Inflammatory macrophage treated with lipopolysaccharide for 4 hours (primary cell): ENCODE results near the gene FOXN3.

ENCODE experiments used
- DNase-seq: peaks from one replicate; pipeline ENCODE4 v3.0.0-alpha.2; 2020

Gene FOXN3

DNA sequence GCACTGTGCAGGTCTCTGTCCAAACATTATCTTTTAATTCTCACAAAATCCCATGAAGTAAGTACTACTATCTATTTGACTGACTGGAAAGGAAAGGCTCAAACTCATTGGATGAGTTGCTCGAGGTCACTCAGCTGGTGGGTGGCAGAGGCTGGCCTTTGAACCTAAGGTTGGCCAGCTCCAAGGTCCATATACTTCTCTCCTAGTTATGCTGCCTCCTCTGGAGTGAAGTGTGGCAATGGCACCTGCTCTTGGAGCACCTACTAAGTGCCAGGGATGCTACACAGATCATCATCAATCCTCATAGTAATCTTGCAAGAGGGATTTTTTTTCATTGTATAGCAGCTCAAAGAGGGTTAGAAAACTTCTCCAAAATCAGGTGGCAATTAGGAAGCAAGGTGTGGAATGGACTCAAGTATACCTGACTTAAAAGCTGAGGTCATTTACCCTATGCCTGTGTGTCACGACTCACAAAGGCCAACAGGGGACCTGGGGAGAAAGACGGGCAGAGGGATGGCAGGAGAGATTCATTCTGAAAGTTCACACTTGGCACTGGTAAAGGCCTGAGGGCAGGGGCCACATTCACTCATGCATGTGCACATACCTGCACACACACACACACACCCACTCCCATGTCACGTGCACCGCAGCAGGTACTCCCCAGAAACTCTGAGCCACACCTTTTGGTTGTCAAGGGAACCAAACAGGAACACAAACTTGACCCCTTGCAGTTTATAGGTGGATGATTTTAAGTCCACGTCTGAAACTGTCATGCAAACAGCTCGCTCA is 146.4 kb downstream of the FOXN3 start:
- DNase-seq, result no peak

DNA sequence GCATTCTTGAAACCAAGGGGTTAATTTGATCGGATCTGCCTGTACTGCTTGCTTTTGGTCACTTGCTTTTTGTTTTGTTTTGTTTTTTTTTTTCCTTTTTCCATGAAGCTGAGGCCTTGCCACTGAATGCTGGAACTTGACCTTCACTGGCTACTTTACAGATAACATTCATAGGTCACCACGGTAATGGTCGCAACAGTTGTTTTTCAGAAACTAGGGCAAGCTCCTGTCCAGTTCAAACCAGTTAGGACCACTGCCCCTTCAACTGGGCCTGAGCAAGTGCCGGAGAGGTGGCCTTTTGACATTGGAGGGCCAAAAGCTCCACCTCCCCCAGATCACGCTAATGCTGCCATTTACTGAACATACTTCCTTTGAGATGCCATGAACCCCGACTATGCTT is 147.6 kb downstream of the FOXN3 start:
- DNase-seq, result no peak

DNA sequence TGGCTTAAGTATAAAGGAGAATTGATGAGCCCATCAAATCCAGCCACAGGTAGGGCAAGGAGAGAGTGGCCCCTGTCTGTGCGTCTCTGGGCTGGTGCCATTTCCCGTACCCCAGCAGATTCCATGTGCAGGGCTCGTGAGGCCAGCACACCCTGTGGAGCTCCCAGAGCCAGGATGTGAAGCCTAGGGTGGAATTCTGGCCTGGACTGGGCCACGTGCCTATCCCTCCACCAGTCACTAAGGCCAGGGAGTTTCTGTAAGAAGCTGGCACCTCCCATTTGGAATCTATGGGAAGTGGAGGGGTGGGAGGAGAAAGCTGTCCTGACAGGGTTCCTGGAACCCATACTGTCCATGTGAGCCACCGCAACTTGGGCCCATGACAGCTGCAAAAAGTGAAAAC is 148.5 kb downstream of the FOXN3 start:
- DNase-seq, result no peak

DNA sequence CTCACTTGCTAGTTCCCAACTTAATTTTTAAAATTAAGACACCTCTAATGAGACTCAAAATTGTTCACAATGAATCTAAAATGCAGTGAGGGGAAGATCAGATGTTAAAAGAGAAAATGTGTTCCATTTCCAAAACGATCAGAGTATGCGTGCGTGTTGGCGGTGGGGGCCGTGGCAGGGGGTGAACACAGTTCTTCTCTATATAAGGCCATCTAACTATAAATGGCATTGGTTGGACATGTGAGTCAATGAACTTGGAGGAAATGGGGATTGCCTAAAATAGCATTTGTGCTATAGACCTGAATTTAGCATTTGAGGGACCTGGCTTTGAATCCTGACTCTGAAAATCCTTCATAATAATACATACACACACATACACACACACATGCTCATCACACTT is 149.4 kb downstream of the FOXN3 start:
- no peak for DNase-seq

DNA sequence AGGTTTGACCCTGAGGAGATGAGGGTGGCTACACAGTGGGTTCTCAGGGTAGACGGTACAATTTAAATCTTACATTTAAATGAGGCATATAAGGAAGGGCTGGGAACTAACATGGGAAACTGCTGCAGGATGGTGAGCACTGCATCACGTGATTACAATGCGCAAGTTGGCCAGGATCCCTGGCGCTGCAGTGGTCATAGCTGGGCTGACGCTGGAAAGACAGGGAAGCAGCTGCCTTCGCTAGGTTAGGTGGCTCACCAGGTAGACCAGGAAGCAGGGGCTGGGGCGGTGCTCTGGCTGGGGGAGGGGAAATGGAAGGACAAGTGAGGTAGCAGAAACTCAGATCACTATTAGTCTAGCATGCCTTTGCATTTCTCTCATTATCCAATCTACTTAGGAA is 149.9 kb downstream of the FOXN3 start:
- no peak for DNase-seq

DNA sequence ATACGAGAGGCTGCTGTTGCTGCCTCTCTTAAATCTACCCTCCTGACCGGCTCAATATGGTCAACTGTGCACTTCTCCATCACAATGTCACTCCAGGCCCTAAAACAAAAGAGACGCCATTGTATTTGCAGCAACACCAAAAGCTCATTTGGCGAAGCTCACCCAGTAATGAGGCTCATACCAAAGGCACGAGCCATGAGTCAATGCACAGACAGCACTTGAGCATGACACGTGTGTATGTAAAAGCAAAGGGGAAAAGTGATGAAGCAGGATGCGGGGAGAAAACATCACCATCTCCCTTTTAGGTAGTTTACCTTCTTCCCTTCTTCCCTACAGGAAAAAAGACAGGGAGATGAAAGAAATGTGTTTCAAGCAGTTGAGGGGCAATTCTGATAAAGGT is 150.3 kb downstream of the FOXN3 start:
- DNase-seq, result no peak

DNA sequence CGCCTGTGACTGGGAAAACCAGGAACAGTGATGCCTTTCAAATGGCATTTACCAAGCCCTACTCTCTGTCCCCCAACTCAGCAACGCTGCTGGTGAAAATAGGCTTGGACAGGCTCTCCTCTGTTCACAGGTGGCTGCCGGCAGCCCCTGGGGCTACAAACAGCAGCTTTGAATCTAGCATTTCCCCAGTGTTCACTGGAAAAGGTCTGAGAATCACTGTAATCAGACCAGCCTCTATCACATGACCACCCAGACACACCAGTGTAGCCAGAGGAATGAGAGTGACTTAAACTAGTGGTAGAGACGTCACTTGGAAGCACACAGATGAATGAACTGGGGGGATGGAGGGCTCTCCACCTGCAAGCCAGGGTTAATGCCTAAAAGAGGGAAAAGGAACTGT is 151.8 kb downstream of the FOXN3 start:
- DNase-seq, result no peak

DNA sequence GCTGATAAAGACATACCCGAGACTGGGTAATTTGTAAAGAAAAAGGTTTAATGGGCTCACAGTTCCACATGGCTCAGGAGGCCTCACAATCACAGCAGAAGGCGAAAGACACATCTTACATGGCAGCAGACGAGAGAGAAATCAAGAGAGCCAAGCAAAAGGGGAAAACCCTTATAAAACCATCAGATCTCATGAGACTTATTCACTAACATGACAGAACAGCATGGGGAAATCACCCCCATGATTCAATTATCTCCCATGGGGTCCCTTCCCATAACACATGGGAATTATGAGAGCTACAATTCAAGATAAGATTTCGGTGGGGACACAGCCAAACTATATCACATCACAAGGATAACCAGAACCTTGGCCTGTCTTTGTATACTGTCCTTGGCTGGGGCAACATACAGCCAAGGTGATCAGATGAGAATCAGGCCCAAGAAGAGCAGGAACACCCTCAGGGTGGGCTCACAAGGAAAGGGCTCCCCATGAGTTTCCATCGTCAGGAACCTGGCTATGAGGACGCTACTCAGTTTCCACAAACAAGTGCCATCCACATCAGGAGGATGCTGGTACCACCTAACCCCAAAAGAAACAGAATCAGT is 152.7 kb downstream of the FOXN3 start:
- DNase-seq, result peak; percentile 64

DNA sequence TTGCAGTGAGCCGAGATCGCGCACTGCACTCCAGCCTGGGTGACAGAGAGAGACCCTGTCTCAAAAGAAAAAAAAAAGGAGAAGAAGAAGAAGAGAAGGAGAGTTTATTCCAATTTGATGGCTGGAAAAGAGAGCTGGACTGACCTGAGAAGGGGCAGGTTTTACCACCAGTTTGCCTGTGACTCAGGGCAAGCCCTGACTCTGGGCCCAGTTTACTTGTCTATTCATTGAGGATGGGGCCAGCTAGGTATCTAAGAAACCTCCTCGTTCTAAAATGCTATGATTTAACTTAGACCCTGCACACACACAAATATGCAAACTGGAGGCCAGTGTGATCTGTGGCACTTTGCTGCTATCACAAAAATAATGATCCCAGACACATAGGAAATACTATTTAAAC is 155.0 kb downstream of the FOXN3 start:
- no peak for DNase-seq

DNA sequence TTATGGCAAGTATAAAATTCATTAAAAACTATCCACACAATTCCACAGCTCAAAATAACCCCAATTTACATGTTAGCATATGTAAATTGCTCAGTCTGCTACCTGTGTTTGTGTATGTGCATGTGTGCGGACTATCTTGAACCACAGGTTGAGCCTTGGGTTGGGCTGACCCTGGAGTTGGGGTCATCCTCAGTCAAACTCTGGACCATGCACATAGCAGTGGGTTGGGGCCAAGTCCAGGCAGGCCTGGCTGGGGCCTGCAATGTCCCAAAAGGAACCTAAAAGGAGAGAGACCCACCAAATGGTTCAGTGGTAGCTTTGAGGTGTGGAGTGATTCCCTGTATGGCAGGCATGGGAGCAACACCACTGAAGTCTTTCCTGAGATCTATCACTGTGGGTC is 156.1 kb downstream of the FOXN3 start:
- no peak for DNase-seq

DNA sequence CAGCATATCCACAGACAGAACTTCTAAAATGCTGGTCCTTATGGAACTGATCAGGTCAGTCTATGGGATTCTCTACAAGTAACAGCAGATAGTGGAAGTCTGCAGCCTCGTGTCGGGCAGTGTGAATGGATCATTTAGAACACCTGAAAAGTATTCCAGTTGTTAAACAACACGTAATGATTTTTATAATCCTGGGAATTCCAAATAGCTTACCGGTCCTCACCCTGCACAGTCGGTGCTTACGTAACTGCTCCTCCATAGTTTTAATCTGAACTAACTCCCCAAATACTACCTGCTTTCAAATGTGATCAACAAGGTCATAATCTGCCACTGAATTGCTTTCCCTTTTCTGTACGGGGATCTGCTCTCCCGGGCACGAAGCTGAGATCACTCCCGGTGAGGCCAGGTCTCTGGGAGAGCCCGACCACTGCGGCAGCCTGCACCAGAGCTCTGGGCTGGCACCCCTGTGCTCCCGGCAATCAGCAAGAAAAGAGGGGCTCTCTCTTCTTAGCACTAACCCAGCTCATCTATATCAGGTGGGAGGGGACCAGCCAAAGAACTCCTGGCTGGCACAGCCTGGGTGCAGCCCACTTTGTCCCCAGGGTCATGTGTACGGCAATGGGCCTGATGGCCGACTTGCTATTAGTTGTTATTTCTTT is 157.0 kb downstream of the FOXN3 start:
- DNase-seq, result no peak

DNA sequence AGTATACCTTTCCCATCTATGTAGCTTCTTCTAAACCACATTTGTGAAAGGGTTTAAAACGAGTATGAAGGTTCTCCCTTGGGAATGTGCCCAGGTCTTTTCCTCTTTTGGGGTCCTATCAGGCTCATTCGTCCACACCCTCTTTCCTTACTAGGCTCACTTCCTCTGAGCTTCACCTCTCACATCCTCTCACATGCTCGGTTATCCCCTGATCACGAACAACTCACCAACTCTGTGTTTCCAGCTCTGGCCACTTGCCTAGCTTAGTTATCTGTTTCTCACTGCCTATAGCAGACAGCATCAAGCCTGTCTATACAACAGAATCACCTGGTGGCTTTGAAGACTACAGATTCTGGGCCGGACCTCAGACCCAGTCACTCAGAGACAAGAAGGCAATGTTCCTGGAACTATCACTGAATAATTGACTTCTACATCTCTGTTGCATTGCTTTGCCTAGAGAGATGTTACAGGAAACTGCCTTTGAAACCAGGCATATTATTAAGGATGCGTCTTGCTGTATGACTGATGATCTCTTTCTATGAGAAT is 158.2 kb downstream of the FOXN3 start:
- no peak for DNase-seq

DNA sequence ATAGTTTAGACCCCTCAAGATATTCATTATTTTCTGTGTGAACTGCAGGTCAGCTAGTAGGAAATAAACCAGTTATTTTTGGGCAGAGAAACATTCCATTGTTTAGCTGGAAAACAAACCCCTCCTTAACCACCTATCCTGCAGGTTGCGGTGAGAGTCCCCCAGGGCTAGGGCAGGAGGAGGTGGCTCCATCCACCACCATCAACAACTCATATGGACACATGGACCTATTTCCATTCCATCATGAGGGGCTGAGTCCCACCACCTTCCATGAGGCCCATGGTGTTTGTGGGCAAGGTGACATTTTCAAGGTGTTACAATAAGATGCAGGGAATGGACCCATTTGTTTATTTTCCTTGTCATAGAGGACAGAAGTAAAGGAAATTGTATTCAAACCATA is 160.1 kb downstream of the FOXN3 start:
- DNase-seq, result no peak

DNA sequence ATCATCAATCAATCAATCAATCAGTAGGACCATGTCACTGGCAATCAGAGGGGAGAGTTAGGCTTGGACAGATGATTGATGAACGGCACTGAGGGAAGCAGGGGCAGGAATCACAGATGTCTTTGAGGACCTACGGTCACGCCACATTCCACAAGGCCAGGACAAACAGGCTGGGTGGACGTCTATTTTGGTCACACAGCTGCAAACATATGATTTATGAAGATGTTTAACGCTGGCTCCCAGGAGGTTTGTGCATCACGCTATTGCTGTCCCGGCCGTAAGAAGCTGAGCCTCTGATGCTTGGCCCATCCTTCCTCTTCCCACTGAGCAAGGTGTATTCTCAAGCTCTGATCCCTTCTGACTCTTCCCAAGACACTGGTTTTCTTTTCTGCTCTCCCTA is 160.8 kb downstream of the FOXN3 start:
- DNase-seq, result no peak

DNA sequence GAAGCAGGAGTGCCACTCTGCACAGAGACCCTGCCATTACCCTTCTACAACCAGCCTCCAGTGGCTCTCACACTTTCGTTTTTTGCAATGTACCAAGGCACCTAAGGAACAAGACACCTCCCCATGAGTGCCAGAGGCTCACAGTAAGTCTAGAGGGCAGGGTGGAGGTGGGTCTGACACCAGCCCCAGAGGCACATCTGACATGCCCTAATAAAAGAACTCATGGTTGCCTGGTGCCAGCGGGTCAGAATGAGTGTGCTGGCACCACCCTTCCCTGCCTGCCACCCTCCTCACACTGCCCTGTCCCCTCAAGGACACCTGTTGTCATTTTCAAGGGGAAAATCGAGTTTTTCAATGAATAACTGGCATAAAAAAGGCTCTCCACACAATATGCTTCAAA is 161.2 kb downstream of the FOXN3 start:
- no peak for DNase-seq

DNA sequence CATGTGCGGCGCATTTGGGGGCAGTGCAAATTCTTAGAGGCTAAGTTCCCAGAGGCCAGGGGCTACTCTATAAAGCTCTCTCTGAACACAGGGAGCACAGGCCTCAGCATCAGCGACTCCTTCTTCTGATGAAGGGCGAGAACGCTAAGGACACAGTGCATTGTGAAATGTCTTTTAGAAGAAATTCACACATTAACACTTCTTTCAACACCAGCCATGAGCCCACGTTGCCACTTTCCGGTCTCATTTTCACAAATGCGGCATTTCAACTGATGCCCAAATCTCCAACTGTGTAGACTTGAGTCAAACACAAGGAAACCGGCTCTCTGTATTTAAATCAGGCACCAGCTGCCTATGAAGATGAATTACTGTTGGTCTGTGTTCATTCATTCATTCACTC is 162.0 kb downstream of the FOXN3 start:
- no peak for DNase-seq

DNA sequence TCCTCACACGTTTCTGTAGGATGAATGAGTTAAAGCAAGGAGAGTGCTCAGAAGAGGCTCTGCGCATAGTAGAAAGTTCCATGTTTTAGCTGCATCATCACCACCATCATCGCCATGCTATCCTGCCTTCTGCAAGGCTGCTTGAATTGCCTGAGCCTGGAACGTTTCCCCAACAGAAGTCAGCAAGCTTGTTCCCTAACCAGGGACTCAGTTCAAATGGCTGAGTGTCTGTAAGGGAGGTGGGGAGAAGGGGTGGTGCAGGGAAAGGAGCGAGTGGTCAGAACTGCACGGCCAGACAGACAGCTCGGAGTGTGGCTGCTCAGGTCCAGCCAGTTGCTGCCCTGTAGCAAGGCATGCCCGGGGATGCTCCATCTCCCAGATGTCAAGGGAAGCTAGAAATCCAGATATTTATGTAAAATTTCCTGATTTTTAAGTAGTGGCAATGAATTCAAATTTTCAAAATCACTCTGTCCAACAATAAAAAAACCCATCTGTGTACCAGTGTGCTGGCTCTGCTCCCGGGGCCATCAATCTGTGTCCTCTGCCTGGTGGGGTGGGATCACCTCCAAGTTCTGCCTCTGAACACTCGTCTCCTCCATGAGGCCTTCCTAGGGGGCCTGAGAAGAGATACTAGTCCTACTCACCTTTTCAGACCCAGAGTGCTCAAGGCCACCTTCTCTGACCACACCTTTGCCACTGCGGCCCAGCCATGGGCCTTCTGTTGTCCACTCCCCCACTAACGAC is 162.7 kb downstream of the FOXN3 start:
- DNase-seq, result no peak

DNA sequence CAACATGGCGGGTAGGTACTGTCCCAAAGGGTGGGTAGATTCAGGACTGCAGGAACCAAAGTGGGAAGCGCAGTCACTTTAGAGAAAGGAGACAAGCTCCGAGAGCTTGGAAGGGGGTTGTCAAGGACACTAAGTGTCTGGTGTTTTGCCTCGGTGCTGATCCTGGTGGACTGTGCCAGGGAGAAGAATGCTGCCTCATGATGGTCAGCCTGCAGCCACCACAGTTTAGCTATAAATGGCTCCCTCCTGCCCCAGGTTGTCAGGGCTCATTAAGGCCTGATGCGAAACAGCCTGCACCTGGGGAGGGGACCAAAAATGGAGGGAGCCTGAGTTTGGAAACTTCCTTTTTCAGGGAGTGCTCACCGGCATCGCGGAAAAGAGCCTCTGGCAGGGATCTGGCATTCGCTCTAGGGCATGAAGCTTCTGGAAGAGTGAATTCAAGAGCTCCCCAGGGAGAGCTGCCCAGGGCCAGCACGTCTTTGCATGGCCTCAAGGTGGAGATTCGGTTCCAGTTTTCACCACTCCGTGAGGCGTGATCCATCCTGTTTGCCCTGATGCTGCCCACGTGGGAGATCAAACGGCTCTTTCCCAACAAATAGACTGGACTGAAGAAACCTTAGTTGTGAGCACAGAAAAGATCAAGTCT is 164.0 kb downstream of the FOXN3 start:
- DNase-seq, result peak; percentile 55

DNA sequence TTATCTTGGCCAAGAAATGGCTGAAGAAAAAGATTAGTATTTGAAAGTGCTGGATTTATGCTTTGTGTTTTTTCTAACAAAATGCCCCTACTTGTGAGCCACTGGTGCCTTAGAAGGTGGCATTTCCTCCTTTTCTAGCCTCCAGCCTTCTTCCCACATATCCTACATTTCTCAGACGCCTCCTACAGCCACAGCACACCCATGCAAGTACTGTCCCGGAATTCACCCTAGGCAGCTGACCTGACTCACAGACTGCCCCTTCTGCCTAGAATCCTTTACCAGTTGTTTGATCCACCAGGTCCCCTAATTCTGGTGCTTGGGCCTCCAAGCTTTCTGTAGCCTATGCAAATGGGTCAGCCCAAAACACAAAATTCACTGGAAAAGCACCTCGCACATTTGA is 166.0 kb downstream of the FOXN3 start:
- DNase-seq, result peak; percentile 75

DNA sequence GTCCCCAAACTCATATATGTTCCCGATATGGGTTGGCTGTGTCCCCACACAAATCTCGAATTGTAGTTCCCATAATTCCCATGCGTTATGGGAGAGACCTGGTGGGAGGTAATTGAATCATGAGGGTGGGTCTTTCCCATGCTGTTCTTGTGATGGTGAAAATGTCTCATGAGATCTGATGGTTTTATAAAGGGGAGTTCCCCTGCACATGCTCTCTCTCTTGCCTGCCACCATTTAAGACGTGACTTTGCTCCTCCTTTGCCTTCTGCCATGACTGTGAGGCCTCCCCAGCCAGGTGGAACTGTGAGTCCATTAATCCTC is 166.4 kb downstream of the FOXN3 start:
- peak; percentile 36 for DNase-seq

DNA sequence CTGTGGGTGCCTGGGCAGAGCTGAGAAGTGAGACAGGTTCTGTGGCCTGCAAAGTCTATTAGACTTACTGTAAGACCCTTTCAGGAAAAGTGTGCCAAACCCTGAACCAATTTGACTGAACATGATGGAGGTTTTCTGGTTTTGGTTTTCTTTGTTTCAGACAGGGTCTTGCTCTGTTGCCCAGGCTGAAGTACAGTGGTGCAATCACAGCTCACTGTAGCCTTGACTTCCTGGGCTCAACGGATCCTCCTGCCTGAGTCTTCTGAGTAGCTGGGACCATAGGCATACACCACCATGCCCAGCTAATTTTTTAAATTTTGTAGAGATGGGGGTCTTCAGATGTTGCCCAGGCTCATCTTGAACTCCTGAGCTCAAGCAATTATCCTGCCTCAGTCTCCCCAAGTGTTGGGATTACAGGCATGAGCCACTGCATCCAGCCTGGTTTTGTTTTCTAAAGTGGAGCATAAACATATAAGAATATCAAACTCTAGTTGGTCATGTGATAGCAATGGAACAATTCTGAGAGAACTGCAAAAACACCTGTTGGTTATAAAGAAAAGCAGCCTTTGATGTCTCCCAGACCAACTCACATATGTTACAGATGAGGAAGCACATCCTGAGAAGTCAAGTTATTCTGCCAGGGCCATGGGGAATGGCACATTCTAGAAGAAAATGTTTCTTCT is 166.9 kb downstream of the FOXN3 start:
- no peak for DNase-seq

DNA sequence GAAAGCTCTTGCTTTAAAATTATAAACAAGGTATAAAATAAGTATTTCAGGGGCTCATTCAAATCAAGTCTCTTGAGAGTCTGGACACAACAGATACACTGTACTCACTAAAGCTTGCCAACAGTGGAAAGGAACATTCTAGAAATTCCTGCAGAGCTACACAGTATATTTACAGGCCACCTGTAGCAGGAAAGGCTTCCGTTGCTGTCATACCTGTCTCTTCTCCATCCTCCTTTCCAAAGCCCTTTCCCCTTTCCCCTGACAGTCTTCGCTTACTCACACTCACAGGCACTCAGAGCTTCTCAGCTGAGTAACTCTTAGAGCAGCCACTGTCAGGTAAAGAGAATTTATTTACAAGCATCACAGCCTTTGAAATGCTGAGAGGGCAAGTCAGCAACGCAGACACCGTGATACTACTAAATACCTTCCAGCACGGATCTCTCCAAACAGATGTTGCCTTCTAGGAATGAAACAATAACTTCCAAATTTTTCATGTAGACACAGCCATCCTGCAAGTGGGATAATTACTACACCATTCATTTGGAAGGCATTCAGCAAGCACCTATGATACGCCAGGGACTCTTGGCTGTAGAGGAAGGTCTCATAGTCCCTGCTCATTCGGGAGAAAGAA is 167.9 kb downstream of the FOXN3 start:
- DNase-seq, result no peak
